Type B pancreatic cell (in vitro differentiated cells): ENCODE results near the gene ESYT3. TPM values are rescaled to one million over a fixed set of nuclear protein-coding genes. Genes with fewer than 3 reads are reported as not detected.
A peak's percentile ranks its signal among the peaks of the same experiment; 100 is the strongest.

Experiments used
- DNase-seq: peaks from one replicate; pipeline ENCODE4 v3.0.0; 2021; ENCODE audit warnings: mixed read lengths; ENCODE audit not compliant: unreplicated experiment; ENCODE audit errors: extremely low spot score
- H3K27ac Mint-ChIP-seq: 2 replicates; pipeline ENCODE4 v1.8.0; 2021; ENCODE audit warnings: mild to moderate bottlenecking, mixed read lengths
- H3K27me3 Mint-ChIP-seq: 2 replicates; pipeline ENCODE4 v1.8.0; 2021; ENCODE audit warnings: mixed read lengths
- H3K36me3 Mint-ChIP-seq: 2 replicates; pipeline ENCODE4 v1.8.0; 2021; ENCODE audit warnings: mixed read lengths
- H3K4me1 Mint-ChIP-seq: one replicate; pipeline ENCODE4 v1.8.0; 2021; ENCODE audit warnings: mixed read lengths; ENCODE audit not compliant: unreplicated experiment
- H3K4me3 Mint-ChIP-seq: 2 replicates; pipeline ENCODE4 v1.8.0; 2021; ENCODE audit warnings: mild to moderate bottlenecking, mixed read lengths
- H3K9me3 Mint-ChIP-seq: 2 replicates; pipeline ENCODE4 v1.8.0; 2021; ENCODE audit warnings: mixed read lengths
- CTCF ChIP-seq: fragments of 200-600 bp; sonication (generic); conservative IDR thresholded peaks from 2 replicates; pipeline ENCODE4 v1.5.0; 2021; ENCODE audit warnings: antibody characterized with exemption, mild to moderate bottlenecking
- total RNA-seq: library from RNA; stranded (reverse); gene quantifications from 2 replicates; pipeline ENCODE4 v1.2.1, GENCODE V29; 2021; ENCODE audit warnings: low replicate concordance

ESYT3 gene
- total RNA-seq, 1 donor from 2014 or later = 2.0 TPM

- H3K9me3 Mint-ChIP-seq = no peaks in the 10 kb centered on the region
- TF ChIP-seq CTCF = no peak
- no peaks in the 10 kb centered on the region for H3K27me3 Mint-ChIP-seq
- no peaks in the 10 kb centered on the region for H3K36me3 Mint-ChIP-seq
- no peak overlapping the region for H3K27ac Mint-ChIP-seq
- H3K4me1 Mint-ChIP-seq = no peaks in the 10 kb centered on the region
- H3K4me3 Mint-ChIP-seq = no peak overlapping the region
- peak; percentile 58 for DNase-seq
These were observed 22.8 kb downstream of the ESYT3 start for GRCh38 chr3:138456961-138457862.

DNA sequence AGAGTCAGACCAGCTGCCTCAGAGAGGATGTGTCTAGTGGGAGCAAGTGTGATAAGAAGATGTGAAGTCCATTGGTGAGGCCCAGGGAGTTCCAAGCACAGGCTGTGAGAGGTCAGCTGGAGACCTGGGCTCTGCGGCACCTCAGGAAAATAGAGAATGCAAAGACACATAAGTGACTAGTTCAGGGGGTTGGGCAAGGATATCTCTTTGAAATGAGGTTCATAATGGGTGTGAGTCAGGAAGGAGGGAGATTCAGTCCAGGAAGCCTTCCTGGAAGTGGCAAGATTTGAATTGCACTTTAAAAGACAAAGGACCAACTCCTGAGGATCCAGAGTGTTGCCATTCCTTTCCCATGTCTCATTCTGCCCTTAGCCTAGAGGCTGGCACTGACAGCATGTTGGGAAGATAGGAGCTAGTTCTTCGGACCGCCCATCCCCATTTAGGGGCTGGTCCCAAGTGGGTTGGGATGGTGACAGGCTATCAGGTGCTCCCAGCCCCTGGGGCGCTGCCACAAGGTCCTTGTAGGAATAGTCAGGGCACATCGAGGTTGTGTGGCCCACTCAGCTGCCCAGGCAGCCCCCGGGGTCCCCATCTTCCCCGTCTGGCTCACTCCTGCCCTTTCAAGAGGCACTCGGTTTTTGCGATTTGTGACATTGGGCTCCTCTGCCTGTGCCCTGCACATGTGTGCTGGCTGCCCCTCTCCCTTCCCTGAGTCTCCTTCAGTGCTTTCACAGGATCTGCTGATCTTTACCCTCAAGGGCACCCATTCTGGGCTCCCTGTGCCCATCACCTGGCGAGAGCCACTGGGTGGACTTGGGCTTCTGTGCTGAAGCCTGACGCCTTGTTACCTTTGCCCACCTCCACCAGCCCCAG lies 23.7 kb downstream of the ESYT3 start:
- H3K27ac Mint-ChIP-seq = no peak overlapping the region
- DNase-seq = no peak
- no peaks in the 10 kb centered on the region for H3K4me1 Mint-ChIP-seq

GRCh38 chr3:138458774-138459499 lies 24.5 kb downstream of the ESYT3 start:
- Mint-ChIP-seq H3K27ac (no peak overlapping the region), H3K9me3 (no peaks in the 10 kb centered on the region), H3K4me1 (no peaks in the 10 kb centered on the region), H3K27me3 (no peaks in the 10 kb centered on the region), H3K4me3 (no peak overlapping the region), H3K36me3 (no peaks in the 10 kb centered on the region)
- peak; percentile 44 for DNase-seq
- no peak for TF ChIP-seq CTCF

More for the DNA sequence above, 23.7 kb downstream of the ESYT3 start:
- no peak for TF ChIP-seq CTCF
- Mint-ChIP-seq H3K36me3 (no peaks in the 10 kb centered on the region), H3K9me3 (no peaks in the 10 kb centered on the region), H3K4me3 (no peak overlapping the region), H3K27me3 (no peaks in the 10 kb centered on the region)

DNA sequence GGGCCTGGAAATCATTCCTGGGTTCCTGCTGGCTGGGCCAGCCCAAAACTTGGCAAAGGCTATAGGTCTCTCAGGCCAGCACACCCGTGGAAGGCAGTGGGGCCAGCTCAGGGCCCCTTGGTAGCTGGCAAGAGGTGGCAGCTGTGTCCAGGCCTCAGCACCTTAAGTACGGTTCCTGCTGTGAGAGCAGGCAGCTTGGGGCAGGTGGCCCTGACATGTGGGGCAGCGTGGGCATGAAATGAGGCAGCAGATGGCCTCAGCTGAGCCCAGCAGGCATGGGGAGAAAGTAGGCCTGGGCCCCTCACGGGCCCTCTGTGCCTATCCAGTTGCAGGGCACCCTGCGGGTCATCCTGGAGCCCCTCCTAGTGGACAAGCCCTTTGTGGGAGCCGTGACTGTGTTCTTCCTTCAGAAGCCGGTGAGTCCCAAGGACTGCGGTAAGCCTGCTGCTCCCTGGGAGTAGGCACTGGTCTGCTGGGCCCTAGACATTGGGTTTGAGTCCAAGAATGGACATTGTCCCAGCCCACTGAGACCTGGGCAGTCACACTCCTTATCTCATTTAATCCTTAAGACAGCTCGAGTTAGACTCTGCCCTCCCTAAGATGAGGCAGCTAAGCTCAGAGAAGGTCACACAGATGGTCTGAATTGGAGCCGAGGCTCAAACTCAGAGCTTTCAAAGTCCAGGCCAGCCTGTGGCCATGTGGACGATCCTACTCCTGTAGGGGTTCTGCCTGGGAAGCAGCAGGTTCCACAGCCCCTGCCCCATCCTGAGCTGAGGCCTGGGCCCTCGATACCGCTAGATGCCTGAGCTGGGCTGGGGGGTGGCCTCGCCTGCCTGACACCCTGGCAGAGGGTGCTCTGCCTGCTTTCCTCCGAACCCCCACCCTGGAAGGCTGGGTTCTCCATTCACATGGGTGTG lies 25.5 kb downstream of the ESYT3 start:
- no peaks in the 10 kb centered on the region for H3K36me3 Mint-ChIP-seq
- no peaks in the 10 kb centered on the region for H3K4me1 Mint-ChIP-seq
- peak; percentile 63 for DNase-seq
- H3K9me3 Mint-ChIP-seq = no peaks in the 10 kb centered on the region
- no peak for TF ChIP-seq CTCF
- H3K27ac Mint-ChIP-seq = no peak overlapping the region
- H3K27me3 Mint-ChIP-seq = no peaks in the 10 kb centered on the region
- no peak overlapping the region for H3K4me3 Mint-ChIP-seq
